Endothelial cell of umbilical vein (primary cell): ENCODE results near the gene NTRK2.

Experiments used
- EZH2 ChIP-seq: IDR thresholded peaks from 2 replicates; pipeline ENCODE4 v1.6.1; 2012; ENCODE audit warnings: borderline replicate concordance, low read depth, mild to moderate bottlenecking, moderate library complexity, low read length, inconsistent platforms; ENCODE audit not compliant: severe bottlenecking
- GATA2 ChIP-seq: IDR thresholded peaks from 2 replicates; pipeline ENCODE4 v1.7.0; 2011; ENCODE audit warnings: low read depth, mild to moderate bottlenecking, moderate library complexity, mixed read lengths, low read length; ENCODE audit not compliant: insufficient read length, insufficient read depth
- MYC ChIP-seq: IDR thresholded peaks from one replicate; pipeline ENCODE4 v1.6.1; 2011; ENCODE audit warnings: mild to moderate bottlenecking, low read depth, low read length
- POLR2A ChIP-seq: IDR thresholded peaks from 2 replicates; pipeline ENCODE4 v1.6.1; 2012; ENCODE audit warnings: low read depth, mild to moderate bottlenecking, control low read depth, low read length
- POLR2AphosphoS5 ChIP-seq: IDR thresholded peaks from 2 replicates; pipeline ENCODE4 v1.6.1; 2012; ENCODE audit warnings: low read depth, mild to moderate bottlenecking, control low read depth, low read length, moderate library complexity; ENCODE audit not compliant: insufficient read depth
- TF ChIP-seq, protein P1 (sequence below), 2 donors: IDR thresholded peaks; 1 replicate in 1 of 2; 2 replicates in 1 of 2; pipeline ENCODE4 v1.5.1; 2011; ENCODE audit warnings: low read length in 2 of 2, mild to moderate bottlenecking in 2 of 2, moderate library complexity in 2 of 2, control low read depth in 1 of 2, inconsistent platforms in 1 of 2, low read depth in 1 of 2; ENCODE audit not compliant: insufficient read depth in 1 of 2; ENCODE audit errors: extremely low read depth in 1 of 2
- TF ChIP-seq, protein P2 (sequence below): IDR thresholded peaks from 2 replicates; pipeline ENCODE4 v1.6.1; 2011; ENCODE audit not compliant: insufficient read depth, insufficient read length

DNA sequence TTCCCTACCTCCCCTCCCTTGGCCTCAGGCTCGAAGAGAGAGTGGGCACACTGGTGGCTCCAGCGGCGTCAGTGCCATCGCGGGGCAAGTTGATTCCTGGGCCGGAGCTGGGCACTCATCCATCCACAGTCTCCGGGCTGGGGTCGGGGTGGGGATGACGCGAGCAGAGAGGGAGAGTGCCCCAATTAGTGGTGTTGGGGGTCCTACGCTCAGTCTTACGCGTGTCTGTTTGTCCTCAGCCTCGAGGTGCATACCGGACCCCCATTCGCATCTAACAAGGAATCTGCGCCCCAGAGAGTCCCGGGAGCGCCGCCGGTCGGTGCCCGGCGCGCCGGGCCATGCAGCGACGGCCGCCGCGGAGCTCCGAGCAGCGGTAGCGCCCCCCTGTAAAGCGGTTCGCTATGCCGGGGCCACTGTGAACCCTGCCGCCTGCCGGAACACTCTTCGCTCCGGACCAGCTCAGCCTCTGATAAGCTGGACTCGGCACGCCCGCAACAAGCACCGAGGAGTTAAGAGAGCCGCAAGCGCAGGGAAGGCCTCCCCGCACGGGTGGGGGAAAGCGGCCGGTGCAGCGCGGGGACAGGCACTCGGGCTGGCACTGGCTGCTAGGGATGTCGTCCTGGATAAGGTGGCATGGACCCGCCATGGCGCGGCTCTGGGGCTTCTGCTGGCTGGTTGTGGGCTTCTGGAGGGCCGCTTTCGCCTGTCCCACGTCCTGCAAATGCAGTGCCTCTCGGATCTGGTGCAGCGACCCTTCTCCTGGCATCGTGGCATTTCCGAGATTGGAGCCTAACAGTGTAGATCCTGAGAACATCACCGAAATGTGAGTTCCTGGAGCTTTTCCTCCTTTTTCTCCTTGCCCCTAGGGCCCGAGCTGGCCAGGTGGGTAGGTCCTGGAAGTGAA is 861 bp downstream of the NTRK2 start:
- TF ChIP-seq MYC, result no peak
- TF ChIP-seq, protein P1, sequence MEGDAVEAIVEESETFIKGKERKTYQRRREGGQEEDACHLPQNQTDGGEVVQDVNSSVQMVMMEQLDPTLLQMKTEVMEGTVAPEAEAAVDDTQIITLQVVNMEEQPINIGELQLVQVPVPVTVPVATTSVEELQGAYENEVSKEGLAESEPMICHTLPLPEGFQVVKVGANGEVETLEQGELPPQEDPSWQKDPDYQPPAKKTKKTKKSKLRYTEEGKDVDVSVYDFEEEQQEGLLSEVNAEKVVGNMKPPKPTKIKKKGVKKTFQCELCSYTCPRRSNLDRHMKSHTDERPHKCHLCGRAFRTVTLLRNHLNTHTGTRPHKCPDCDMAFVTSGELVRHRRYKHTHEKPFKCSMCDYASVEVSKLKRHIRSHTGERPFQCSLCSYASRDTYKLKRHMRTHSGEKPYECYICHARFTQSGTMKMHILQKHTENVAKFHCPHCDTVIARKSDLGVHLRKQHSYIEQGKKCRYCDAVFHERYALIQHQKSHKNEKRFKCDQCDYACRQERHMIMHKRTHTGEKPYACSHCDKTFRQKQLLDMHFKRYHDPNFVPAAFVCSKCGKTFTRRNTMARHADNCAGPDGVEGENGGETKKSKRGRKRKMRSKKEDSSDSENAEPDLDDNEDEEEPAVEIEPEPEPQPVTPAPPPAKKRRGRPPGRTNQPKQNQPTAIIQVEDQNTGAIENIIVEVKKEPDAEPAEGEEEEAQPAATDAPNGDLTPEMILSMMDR (IDR thresholded peaks at IDR 0.05; ENCODE audit: extremely low read depth in 1 of 2, insufficient read depth in 1 of 2, low read depth in 1 of 2, low read length in 2 of 2), result no peak
- TF ChIP-seq EZH2, result peak; percentile 90
- TF ChIP-seq, protein P2, sequence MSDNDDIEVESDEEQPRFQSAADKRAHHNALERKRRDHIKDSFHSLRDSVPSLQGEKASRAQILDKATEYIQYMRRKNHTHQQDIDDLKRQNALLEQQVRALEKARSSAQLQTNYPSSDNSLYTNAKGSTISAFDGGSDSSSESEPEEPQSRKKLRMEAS, result no peak
- no peak for TF ChIP-seq POLR2A
- no peak for TF ChIP-seq GATA2
- TF ChIP-seq POLR2AphosphoS5, result no peak
